ENCODE data around the gene PGF.

GRCh38 chr14:74912801-74913200 lies 42.6 kb downstream of the PGF start:
- TF ChIP-seq EZH2 (IDR thresholded peaks at IDR 0.05), result no peak
- no peak for TF ChIP-seq POLR2AphosphoS5 (IDR thresholded peaks at IDR 0.05; ENCODE audit: borderline replicate concordance, low read depth, low read length)

All from SK-N-MC (cell line).